ENCODE measurements around the gene NDUFS6.

GRCh38 chr5:1768283-1769000 is 32.8 kb upstream of the NDUFS6 start:
- TF ChIP-seq POLR2AphosphoS5 (IDR thresholded peaks at IDR 0.05) (no peak), CTCF (IDR thresholded peaks at IDR 0.05) (no peak)
